GM18526 (cell line): ENCODE results near the gene MNT.

ENCODE experiments used
- POLR2A ChIP-seq: IDR thresholded peaks from 3 replicates; pipeline ENCODE4 v1.6.1; 2011; ENCODE audit not compliant: insufficient read length; ENCODE audit errors: extremely low read depth

Gene MNT

DNA sequence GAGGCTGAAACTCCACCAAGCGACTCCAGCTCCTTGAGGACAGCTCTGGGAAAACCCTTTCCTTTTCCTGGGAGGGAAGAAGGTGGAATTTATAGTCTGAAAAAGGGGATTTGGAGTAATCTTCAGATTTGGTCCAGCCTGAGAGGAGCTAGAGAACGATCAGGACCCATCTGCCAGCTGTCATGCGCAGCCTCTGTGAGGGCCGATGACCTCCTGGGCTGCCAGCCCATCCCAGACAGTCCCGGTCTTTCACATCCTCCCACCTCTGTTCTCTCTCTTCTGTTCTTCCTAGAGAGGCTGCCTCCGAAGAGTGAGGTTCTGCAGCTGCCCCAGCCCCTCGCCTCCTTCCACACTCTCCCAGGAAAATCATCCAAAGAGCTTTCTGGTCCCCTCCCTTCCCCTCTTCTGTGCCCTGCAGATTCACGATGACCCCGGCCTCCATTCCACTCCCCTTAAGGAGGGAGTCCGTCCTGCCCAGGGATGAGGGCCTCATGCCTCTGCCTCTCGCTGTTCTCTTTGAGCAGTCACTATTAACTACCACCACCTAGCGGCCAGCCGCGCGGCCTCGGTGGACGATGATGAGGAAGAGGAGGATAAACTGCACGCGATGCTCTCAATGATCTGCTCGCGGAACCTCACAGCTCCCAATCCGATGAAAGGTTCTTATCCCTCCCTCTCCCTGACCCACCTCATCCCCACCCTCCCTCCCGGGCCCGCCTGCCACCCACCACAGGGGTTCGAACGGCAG is 33.9 kb downstream of the MNT start:
- no peak for TF ChIP-seq POLR2A

DNA sequence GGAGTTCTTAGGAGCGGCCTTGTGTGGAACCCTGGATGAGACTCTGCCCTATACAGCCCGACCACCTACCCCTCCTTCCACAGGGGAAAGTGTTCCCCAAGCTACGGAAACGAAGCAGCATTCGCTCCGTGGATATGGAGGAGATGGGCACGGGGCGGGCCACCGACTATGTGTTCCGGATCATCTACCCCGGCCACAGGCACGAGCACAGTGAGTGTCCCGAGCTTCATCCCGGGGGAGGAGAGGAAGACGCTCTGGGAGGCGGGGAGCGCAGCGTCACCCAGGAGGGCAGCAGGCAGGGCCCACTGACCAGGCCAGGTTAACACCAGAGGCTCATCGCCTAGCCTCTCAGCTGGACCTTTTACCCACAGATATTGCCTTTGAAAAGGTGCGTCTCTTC is 35.7 kb downstream of the MNT start:
- TF ChIP-seq POLR2A = no peak

DNA sequence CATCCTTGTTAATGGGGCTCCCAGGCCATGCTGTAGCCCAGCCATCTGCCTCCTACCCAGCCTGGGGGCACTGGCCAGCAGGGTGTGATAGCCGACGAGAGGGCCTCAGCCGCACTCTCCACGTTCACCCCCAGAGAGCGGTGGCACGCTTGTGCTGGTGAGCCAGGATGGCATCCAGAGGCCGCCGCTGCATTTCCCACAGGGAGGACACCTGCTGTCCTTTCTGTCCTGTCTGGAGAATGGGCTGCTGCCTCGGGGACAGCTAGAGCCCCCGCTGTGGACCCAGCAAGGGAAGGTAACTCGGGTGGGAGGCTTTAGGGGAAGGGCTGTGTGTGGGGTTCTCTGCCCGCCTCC is 36.1 kb downstream of the MNT start:
- no peak for TF ChIP-seq POLR2A

DNA sequence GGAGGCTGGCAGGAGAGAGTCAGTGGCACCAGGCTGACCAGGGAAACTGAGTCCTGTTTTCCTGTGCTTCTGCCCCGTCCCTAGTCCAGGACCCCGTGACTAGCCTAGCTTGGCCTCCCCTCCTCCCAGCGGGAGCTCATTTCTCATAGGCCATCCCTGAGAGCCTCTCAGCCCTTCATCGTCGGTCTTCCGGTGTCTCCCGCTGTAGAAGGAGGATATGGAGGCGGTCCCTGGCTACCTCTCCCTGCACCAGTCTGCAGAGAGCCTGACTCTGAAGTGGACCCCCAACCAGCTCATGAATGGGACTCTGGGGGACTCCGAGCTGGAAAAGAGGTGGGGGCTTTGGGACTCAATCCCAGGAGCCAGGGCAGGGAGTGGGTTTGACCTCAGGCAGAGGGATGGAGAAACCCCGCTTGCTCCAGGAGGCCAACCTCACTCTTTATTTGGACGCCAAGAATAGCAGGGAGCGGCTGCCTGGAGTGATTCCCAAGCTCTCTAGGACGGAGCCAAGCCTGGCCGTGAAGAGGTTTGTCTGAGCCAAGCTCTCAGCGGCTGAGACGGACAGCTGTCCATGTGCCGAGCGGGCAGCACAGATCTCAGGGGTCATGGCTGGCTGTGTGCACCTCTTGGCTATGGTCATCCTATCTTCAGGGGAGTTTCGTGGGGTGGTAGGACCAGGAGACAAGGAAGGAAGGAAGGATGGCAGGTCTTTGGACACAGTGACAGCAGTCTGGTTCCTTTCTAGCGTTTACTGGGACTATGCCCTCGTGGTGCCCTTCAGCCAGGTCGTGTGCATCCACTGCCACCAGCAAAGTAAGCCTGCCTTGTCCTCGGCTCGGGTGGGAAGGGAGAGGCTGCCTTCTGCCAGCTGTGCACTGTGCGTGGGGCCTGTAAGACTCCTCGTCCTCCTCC is 36.8 kb downstream of the MNT start:
- TF ChIP-seq POLR2A = no peak

DNA sequence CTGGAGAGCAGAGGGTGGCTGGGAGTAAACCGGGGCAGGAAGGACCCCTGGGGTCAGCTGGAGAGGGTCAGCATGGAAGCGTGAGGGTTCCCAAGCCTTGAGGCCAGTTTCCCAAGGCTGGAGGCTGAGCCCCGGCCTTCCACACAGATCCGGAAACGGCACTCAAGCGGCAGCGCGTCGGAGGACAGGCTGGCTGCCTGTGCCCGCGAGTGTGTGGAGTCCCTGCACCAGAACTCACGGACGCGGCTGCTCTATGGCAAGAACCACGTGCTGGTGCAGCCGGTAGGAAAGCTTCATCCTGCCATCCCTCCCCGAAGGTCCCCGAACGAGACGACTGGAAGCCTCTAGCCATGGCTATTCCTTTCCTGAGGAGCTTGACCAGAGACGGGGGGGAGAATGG is 37.5 kb downstream of the MNT start:
- TF ChIP-seq POLR2A = no peak

DNA sequence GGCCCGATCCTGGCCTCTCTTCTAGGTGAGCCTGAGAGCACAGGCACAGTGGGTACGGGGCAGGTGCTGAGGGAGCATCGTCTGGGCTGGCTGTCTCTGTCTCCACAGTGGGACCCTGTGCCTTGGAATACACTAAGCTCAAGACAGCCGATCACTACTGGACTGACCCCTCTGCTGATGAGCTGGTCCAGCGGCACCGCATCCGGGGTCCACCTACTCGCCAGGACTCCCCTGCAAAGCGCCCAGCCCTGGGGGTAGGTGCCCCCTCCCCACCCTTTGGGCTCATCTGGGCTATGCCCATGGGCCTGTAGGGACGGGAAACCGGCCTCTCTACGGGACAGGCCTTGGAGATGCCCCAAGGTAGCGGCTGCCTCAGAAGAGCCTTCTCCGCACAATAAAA is 38.0 kb downstream of the MNT start:
- TF ChIP-seq POLR2A = no peak

DNA sequence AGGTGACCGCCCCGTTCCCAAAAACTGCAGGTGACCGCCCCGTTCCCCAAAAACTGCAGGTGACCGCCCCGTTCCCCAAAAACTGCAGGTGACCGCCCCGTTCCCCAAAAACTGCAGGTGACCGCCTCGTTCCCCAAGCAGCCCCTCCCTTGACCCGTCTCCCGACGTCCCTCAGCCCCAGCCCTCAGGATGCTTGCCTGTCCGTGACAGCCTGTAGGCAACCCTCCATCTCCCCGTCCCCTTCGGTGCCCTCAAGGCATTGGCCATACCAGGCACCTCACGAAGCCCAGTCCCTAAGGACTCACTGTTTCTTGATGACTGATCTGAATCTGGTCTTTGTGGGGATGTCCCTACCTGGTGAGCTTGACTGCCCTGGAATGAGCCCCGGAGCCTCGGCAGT is 38.4 kb downstream of the MNT start:
- TF ChIP-seq POLR2A = no peak

DNA sequence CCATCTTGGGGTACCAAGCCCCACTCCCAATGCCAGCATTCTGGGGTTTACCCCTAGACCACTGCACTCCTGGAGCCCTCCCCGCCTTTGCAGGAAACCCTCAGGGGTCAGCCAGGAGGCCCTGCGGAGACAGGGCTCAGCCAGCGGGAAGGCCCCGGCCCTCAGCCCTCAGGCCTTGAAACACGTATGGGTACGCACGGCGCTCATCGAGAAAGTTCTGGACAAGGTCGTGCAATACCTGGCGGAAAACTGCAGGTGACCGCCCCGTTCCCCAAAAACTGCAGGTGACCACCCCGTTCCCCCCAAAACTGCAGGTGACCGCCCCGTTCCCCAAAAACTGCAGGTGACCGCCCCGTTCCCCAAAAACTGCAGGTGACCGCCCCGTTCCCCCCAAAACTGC is 38.8 kb downstream of the MNT start:
- TF ChIP-seq POLR2A = no peak

DNA sequence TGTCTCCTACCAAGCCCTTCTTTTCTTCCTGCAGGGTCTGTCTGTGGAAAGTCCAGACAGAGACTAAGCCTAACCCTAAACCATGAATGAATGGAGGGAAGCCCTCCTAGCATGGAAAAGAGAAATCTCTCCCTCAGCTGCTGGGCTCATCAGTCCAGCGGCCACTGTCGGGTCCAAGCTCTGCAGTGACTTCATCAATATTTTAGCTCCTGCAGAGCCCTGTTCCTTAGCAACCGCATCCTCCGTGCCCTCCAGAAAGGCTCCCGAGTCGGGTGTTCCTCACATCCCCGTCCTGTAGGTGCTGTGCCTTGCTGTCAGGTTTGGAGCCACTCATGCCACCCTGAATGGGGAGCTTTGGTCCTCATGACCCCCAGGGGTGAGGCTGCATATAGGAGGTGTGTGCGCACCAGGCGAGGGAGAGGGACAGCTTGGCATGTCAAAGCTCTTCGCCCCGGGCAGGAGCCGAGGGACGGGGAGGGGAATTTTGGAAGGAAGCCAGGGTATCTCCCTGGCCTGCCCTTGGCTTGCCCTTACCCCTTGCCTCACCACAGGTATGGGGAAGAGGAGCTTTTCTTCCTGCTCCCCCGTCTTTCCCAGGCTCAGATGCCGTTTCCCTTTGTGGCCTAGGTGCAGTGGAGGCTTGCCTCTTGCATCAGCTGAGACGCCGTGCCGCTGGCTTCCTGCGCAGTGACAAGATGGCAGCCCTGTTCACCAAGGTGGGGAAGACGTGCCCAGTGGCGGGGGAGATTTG is 39.7 kb downstream of the MNT start:
- TF ChIP-seq POLR2A = no peak

DNA sequence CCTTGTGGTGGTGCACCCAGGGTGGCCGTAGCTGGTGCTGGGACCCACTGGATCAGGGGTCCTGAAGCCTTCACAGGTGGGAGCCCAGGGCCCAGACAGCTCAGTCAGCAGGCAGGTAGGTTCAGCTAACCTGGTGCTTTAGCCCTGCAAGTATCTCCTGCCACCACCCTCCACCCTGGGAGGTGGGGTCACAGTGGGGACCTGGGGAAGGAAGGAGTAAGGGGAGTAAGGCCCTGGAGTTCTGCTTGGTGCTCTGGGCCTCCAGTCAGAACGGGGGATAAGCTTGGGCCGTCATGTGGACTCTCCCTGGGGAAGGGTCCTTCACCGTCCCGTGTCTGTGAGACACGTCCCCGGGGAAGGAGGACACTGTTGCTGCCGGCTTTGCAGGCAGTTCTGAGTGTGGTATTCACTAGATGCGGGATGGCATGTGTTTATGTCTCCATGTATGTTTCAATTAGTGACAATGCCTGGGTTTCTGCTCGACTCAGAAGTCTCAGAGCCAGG is 42.9 kb downstream of the MNT start:
- no peak for TF ChIP-seq POLR2A

DNA sequence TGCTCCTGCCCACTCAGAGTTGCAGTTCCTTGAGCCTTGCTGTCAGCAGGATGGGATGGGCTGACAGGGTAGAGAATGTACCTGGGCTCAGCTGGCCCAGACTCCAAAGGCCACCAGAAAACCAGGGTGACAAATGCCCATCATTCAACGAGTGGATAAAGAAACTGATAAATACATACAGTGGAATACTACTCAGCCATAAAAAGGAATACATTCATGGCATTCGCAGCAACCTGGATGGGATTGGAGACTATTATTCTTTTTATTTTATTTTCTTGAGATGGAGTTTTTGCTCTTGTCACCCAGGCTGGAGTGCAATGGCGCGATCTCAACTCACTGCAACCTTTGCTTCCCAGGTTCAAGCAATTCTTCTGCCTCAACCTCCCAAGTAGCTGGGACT is 43.6 kb downstream of the MNT start:
- no peak for TF ChIP-seq POLR2A

DNA sequence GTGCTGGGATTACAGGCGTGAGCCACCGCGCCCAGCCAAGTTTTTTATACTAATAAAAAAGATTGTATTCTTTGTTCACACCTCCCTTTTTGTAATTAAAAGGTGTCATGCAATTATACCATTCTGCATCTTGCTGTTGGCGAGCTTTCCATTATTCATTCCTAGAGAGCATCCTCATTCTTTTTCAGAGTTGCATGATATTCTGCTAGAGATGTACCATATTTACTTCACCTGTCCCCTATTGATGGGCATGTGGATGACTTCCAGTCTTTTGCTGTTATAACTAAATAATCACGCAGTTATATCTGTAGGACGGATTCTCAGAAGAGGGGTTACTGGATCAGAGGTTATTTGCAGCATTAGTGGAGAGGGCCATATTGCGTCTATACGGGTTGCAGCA is 46.5 kb downstream of the MNT start:
- TF ChIP-seq POLR2A = no peak

DNA sequence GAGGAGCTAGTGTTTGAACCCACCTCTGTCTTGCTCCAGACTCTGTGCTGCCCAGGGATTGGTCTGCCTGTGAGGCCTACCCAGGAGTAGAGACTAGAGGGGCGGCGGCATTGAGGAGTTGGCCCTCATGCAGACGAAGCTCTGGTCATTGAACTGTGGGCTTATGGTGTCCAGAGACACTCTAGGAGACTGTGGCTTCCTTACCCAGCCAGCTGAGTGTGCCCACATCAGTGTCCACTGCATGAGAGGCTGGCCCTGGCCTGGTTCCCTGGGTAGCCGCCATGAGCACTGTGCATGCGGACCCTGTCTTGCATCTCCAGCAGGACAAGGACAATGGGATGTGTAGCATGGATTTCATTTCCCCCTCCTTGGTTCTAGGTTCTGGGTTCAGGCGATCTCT is 49.6 kb downstream of the MNT start:
- no peak for TF ChIP-seq POLR2A

DNA sequence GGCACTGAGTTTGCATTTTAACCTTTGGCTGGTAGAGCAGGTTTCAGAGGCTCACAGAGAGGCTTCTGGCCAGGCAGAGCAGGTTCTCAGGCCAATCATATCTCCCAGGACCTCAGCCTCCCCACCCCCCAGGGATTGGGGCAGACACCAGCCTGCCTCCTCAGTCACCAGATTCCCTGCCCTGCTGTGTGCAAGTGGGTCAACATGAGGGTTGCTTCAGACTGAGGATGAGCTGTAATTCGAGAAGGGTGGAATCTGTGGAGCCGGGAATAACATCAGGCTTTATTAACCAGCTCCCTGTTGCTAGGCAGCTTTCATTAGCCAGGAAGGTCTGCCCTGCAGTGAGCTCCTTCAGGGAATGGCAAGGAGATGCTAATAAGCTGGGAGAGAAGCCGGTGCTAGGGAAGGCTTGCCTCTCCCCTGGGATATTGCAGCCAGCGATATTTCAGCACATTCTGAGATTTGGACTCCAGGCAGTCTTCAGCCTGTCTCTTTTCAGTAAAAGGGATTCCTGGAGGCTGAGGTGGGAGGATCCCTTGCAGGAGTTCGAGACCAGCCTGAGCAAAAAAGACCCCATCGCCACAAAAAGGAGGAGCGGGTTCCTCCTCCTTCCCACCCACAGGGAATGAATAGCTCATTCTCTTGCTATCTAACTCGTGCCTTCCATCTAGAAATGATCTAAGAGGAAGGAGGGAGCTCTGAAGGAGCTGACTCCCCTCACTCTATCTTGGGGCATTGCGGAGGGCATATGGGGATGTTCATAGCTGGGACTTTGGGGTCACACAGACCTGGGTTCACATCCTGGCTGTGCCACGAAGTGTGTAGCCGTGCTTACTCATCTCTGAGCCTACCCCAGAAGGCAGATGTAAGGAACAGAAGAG is 52.8 kb downstream of the MNT start:
- no peak for TF ChIP-seq POLR2A

DNA sequence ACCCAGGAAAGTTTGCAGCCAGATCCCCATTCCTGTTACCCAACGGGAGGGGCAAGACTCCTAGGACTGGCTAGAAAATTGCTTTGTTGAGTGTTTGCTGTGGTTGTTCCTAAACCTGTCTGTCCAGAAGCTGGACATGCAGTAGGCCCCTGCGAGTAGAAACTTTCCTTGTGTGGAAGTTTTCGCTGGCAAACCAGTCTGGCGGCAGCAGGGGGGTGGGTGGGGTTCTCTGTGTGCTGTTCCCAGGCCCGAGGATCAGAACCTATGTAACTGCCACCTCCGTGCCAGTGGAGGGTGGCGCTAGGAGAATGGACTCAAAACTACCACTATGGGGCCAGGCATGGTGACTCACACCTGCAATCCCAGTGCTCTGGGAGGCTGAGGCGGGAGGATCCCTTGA is 54.4 kb downstream of the MNT start:
- no peak for TF ChIP-seq POLR2A
